ENCODE data around the gene TRDMT1.

The TRDMT1 gene

DNA sequence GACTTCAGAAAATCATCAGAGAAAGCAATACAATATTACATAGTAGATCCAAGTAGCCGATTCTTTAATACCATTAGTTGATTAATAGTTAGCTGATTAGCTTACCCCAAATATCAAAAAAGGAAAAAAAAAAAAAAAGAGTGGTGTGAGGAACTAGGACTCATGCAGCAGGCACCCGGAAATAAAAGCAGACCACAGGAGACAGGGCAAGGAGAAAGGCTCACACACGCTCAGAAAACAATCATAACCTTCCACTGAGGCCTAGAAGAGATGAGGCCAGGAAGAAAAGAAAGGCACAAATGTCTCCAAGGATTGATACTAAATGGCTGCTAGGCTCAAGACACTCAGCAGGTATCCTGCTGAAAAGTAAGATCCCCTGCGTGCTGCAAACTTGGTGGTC, 25.9 kb downstream of the TRDMT1 start:
- Histone ChIP-seq H3K27ac (ENCODE audit: low read depth, low read length, severe bottlenecking) (no peak overlapping the region), H3K4me3 (ENCODE audit: extremely low read depth, insufficient read depth, low read length, poor library complexity, severe bottlenecking) (no peak overlapping the region), H3K36me3 (ENCODE audit: control insufficient read depth, insufficient read depth, low read length) (no peaks in the 10 kb centered on the region), H3K9me3 (ENCODE audit: control insufficient read depth, low read length) (no peaks in the 10 kb centered on the region), H3K4me1 (ENCODE audit: control insufficient read depth, insufficient read depth, low read length, poor library complexity, severe bottlenecking) (peaks cover 8% of the 10 kb centered on the region)
- 61 to 62% methylated on average over 2 to 3 of the region's 4 CpGs for WGBS, 2 experiments (ENCODE audit: insufficient coverage in 2 of 2)

DNA sequence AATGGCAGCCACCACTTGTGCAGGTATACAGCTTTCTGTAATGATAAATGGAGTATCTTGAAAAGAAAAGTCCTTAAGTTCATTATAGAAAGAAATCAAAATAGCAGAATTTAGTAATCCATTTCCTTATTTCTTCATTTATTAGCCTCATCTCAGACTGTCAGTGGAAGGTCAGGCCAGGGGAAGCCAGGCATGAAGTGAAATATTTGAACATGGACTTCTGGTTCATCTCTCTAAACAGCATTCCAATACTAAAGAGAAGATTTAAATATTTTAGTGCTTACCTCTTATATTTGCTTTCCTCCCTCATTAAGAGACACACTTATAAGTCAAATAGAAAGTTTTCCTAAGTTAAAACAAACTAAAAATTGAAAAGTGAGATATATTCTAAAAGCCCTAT, 26.8 kb downstream of the TRDMT1 start:
- no peak overlapping the region for H3K27ac ChIP-seq (ENCODE audit: low read depth, low read length, severe bottlenecking)
- no peaks in the 10 kb centered on the region for H3K9me3 ChIP-seq (ENCODE audit: control insufficient read depth, low read length)
- H3K4me3 ChIP-seq (ENCODE audit: extremely low read depth, insufficient read depth, low read length, poor library complexity, severe bottlenecking): no peak overlapping the region
- peaks cover 9% of the 10 kb centered on the region for H3K4me1 ChIP-seq (ENCODE audit: control insufficient read depth, insufficient read depth, low read length, poor library complexity, severe bottlenecking)
- no peaks in the 10 kb centered on the region for H3K36me3 ChIP-seq (ENCODE audit: control insufficient read depth, insufficient read depth, low read length)

DNA sequence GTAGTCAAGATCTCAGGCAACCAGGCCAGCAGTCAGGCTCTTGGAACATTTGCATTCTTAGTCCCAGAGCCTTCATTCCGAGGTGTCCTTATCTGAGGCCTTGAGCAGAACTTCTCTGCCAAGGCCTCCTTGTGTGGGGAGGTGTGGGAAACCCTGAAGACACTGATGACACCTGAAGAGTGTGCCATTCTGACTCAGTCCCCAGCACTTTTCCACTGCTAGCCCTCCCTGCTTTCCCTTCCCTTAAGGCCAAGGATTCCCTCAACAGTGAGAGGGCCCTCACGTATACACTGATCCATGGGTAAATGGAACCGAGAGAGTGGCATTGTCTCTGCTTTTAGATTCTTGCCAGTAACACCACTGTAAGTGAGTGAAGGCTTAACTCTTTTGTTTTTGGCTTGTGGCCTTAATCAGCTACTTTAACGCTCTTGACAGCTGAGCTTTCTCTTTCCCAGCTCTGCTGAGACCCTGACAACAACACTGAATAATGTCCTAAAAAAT, 30.3 kb downstream of the TRDMT1 start:
- WGBS, 2 experiments (ENCODE audit: insufficient coverage in 2 of 2): 67 to 83% methylated on average over 1 to 3 of the region's 4 CpGs
- H3K4me3 ChIP-seq (ENCODE audit: extremely low read depth, insufficient read depth, low read length, poor library complexity, severe bottlenecking): no peak overlapping the region
- peaks cover 14% of the 10 kb centered on the region for H3K4me1 ChIP-seq (ENCODE audit: control insufficient read depth, insufficient read depth, low read length, poor library complexity, severe bottlenecking)
- H3K9me3 ChIP-seq (ENCODE audit: control insufficient read depth, low read length): no peaks in the 10 kb centered on the region
- H3K36me3 ChIP-seq (ENCODE audit: control insufficient read depth, insufficient read depth, low read length): no peaks in the 10 kb centered on the region
- H3K27ac ChIP-seq (ENCODE audit: low read depth, low read length, severe bottlenecking): peak overlapping the region; percentile 62

DNA sequence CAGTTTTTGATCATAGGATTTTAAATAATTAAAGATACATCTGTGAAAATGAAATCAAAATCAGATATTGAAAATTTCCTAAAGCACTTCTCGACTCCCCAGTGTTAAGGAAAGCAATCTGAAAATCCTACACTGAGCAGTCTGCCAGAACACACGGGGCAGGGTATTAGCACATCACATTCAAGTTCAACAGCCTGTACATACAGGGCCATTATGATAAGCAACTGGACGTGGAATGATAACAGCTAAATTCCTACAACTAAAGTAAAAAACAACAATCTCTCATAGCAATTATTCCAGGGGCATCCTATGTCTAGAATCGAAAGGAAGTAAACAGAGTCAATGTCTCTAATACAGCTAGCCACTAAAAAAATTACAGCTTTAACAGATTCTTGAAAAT, 31.7 kb downstream of the TRDMT1 start:
- 96 to 100% methylated on average over 1 to 2 of the region's 4 CpGs for WGBS, 2 experiments (ENCODE audit: insufficient coverage in 2 of 2)
- Histone ChIP-seq H3K36me3 (ENCODE audit: control insufficient read depth, insufficient read depth, low read length) (no peaks in the 10 kb centered on the region), H3K27ac (ENCODE audit: low read depth, low read length, severe bottlenecking) (no peak overlapping the region), H3K9me3 (ENCODE audit: control insufficient read depth, low read length) (no peaks in the 10 kb centered on the region), H3K4me3 (ENCODE audit: extremely low read depth, insufficient read depth, low read length, poor library complexity, severe bottlenecking) (no peak overlapping the region), H3K4me1 (ENCODE audit: control insufficient read depth, insufficient read depth, low read length, poor library complexity, severe bottlenecking) (peaks cover 6% of the 10 kb centered on the region)

DNA sequence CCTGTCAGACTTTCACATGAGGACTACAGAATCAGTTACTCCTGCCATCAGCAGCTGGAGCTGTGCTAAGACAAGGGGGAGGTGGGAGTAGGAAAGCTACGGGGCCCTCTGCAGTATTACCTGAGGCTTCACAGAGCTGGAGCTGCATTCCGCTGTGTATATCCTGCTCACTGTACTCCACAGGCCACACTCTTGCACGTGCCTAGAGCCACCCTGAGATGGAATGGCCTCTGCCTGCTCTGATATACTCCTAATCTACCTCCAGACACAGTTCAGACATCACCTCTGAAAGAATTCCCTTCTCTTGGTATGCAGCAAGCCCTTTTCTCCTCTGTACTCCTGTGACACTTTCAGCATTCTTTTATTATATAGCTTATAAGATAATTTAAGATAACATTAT, 34.8 kb downstream of the TRDMT1 start:
- WGBS, 2 experiments (ENCODE audit: insufficient coverage in 2 of 2): 79 to 81% methylated on average over 3 of the region's 3 CpGs
- no peaks in the 10 kb centered on the region for H3K36me3 ChIP-seq (ENCODE audit: control insufficient read depth, insufficient read depth, low read length)
- no peak overlapping the region for H3K27ac ChIP-seq (ENCODE audit: low read depth, low read length, severe bottlenecking)
- no peak overlapping the region for H3K4me3 ChIP-seq (ENCODE audit: extremely low read depth, insufficient read depth, low read length, poor library complexity, severe bottlenecking)
- no peaks in the 10 kb centered on the region for H3K9me3 ChIP-seq (ENCODE audit: control insufficient read depth, low read length)
- peaks cover 6% of the 10 kb centered on the region for H3K4me1 ChIP-seq (ENCODE audit: control insufficient read depth, insufficient read depth, low read length, poor library complexity, severe bottlenecking)

DNA sequence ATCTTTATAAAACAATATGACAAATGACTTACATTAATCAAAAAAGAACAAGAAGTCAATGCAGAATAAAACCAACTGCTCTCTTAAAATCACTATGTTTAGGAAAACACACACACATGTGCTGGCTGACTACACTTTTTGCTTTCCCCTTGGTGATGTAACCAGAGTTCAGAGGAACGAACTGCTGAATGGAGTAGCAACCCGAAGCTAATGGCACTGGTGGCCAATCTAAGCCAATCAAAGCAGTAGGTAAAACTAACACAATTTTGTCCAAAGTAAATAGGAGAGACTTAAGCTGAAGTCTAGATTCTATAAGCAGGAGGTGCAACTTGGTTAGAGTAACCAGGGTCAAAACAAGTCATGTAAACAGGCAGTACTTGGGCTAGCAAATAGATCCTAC, 38.6 kb downstream of the TRDMT1 start:
- 90 to 92% methylated on average over 1 to 2 of the region's 2 CpGs for WGBS, 2 experiments (ENCODE audit: insufficient coverage in 2 of 2)
- Histone ChIP-seq H3K9me3 (ENCODE audit: control insufficient read depth, low read length) (no peaks in the 10 kb centered on the region), H3K36me3 (ENCODE audit: control insufficient read depth, insufficient read depth, low read length) (no peaks in the 10 kb centered on the region), H3K4me1 (ENCODE audit: control insufficient read depth, insufficient read depth, low read length, poor library complexity, severe bottlenecking) (no peaks in the 10 kb centered on the region), H3K27ac (ENCODE audit: low read depth, low read length, severe bottlenecking) (no peak overlapping the region), H3K4me3 (ENCODE audit: extremely low read depth, insufficient read depth, low read length, poor library complexity, severe bottlenecking) (no peak overlapping the region)

DNA sequence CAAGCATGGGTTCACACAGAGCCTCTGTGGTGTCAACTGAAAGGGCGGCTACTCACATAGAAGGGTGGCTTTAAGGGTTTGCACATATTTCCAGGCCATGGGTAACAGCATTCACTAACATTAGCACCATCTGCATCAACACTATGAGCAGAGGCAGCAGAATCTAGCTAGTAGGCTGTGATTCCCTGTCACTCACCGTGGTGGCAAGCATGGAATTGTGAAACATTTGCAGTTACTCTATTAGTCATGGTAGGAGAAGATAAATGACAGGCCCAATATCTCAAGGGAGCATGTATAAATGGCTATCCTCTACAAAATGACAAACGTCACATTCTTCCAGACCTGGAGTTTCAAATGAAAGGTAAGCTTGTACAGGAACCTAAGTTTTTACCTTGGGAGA, 39.7 kb downstream of the TRDMT1 start:
- Histone ChIP-seq H3K36me3 (ENCODE audit: control insufficient read depth, insufficient read depth, low read length) (no peaks in the 10 kb centered on the region), H3K4me1 (ENCODE audit: control insufficient read depth, insufficient read depth, low read length, poor library complexity, severe bottlenecking) (no peaks in the 10 kb centered on the region), H3K9me3 (ENCODE audit: control insufficient read depth, low read length) (no peaks in the 10 kb centered on the region), H3K4me3 (ENCODE audit: extremely low read depth, insufficient read depth, low read length, poor library complexity, severe bottlenecking) (no peak overlapping the region), H3K27ac (ENCODE audit: low read depth, low read length, severe bottlenecking) (no peak overlapping the region)
- 100% methylated on average over 1 of the region's 3 CpGs for WGBS, 2 experiments (ENCODE audit: insufficient coverage in 2 of 2)

DNA sequence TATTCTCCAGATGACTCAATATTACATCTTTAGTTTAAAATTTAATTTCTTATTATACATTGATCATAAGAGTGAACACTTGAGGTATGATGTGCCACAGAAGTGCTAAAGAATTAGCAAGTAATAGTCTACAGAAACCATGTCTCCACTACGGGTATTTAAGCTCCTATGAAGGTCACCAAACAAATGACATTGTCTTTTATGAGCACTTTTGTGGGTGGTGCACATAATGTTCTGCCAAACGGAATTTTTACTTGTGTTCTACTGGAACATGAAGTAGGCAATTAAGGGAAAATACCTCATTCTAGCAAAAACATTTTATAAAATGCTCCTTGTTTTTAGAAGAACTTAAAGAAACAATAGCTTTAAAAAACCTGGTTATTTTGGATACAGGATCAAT, 44.4 kb downstream of the TRDMT1 start:
- Histone ChIP-seq H3K27ac (ENCODE audit: low read depth, low read length, severe bottlenecking) (no peak overlapping the region), H3K9me3 (ENCODE audit: control insufficient read depth, low read length) (no peaks in the 10 kb centered on the region), H3K36me3 (ENCODE audit: control insufficient read depth, insufficient read depth, low read length) (no peaks in the 10 kb centered on the region), H3K4me1 (ENCODE audit: control insufficient read depth, insufficient read depth, low read length, poor library complexity, severe bottlenecking) (no peaks in the 10 kb centered on the region), H3K4me3 (ENCODE audit: extremely low read depth, insufficient read depth, low read length, poor library complexity, severe bottlenecking) (no peak overlapping the region)
- 88% methylated on average over 1 of the region's 2 CpGs; no CpG with 5 or more reads in 1 of the 2 experiments for WGBS, 2 experiments (ENCODE audit: insufficient coverage in 2 of 2)

DNA sequence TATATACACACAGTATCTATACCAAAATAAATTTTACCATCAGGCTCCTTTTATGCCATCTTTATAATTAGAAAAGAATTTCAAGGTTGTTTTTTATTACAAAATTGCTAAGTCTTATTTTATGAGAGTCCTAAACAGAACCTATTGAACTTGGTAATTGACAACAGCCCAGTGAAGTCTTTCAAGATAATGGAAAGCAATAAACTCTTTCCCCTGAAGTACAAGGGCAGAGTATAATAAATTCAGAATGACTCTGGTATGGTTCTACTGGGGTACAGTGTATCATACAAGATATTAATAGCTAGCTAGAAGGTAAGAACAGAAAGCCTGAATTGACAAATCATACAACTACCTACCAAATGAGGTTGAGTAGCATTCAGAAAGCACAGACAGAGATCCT, 45.6 kb downstream of the TRDMT1 start:
- H3K36me3 ChIP-seq (ENCODE audit: control insufficient read depth, insufficient read depth, low read length): no peaks in the 10 kb centered on the region
- H3K9me3 ChIP-seq (ENCODE audit: control insufficient read depth, low read length): no peaks in the 10 kb centered on the region
- no peak overlapping the region for H3K4me3 ChIP-seq (ENCODE audit: extremely low read depth, insufficient read depth, low read length, poor library complexity, severe bottlenecking)
- H3K27ac ChIP-seq (ENCODE audit: low read depth, low read length, severe bottlenecking): no peak overlapping the region
- no peaks in the 10 kb centered on the region for H3K4me1 ChIP-seq (ENCODE audit: control insufficient read depth, insufficient read depth, low read length, poor library complexity, severe bottlenecking)

DNA sequence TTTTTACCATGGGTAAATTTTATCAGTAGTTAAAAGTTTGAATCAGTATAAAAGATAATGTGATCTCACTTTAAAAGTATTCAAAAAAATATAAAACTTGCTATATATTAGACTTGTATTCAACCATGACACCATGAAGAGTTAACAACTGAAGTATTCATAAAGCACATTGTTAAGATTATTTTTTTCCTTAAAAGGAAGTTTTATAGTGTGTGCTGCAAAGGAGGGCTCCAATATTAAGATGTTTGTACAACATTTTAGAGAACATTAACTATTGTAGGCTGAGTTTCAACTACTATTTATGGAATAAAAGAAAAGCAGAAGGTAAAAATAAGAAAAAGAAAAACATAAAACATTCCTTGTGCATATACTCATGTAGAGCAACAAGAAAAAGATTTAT, 47.4 kb downstream of the TRDMT1 start:
- Histone ChIP-seq H3K9me3 (ENCODE audit: control insufficient read depth, low read length) (no peaks in the 10 kb centered on the region), H3K36me3 (ENCODE audit: control insufficient read depth, insufficient read depth, low read length) (no peaks in the 10 kb centered on the region), H3K27ac (ENCODE audit: low read depth, low read length, severe bottlenecking) (no peak overlapping the region), H3K4me3 (ENCODE audit: extremely low read depth, insufficient read depth, low read length, poor library complexity, severe bottlenecking) (no peak overlapping the region), H3K4me1 (ENCODE audit: control insufficient read depth, insufficient read depth, low read length, poor library complexity, severe bottlenecking) (no peaks in the 10 kb centered on the region)

DNA sequence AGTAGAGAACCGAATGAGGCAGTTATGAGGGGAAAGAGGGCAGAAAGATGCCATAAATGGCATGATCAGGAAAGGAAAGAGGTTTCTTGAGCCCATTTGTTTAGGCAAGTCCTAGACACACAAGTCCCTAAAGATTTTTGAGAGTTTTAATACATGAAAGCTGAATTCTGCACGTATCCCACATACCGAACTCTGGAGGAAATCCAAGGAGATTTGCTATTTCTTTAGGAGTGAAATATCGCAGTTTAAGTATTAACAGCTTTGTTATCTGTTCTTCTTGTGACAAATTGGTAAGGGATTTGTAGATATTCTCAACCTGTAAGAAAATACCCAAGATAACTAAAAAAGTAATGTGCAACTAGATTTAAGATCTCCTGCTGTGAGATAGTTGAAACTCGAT, 48.2 kb downstream of the TRDMT1 start:
- no peaks in the 10 kb centered on the region for H3K36me3 ChIP-seq (ENCODE audit: control insufficient read depth, insufficient read depth, low read length)
- 83 to 97% methylated on average over 1 to 5 of the region's 5 CpGs for whole genome bisulfite sequencing, 2 experiments (ENCODE audit: insufficient coverage in 2 of 2)
- H3K9me3 ChIP-seq (ENCODE audit: control insufficient read depth, low read length): no peaks in the 10 kb centered on the region
- H3K27ac ChIP-seq (ENCODE audit: low read depth, low read length, severe bottlenecking): no peak overlapping the region
- no peak overlapping the region for H3K4me3 ChIP-seq (ENCODE audit: extremely low read depth, insufficient read depth, low read length, poor library complexity, severe bottlenecking)
- peaks cover under 1% of the 10 kb centered on the region for H3K4me1 ChIP-seq (ENCODE audit: control insufficient read depth, insufficient read depth, low read length, poor library complexity, severe bottlenecking)

DNA sequence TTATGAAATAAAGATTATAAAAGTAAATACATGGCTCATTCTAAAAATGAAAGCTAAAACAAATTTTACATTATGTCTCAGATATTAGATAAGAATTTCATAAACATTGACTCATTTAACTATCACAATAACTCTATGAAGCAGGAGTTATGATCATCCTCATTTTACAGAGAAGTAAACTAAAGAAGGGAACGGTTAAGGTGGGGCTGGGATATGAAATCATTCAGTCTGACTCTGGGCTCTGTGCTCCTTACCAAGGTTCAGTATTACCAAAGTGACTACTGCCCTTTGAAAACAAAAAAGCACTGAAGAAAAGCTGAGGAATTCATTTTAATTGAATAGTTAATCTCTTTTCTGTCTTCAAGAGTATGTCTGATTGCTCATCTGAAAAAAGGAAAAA, 49.8 kb downstream of the TRDMT1 start:
- H3K36me3 ChIP-seq (ENCODE audit: control insufficient read depth, insufficient read depth, low read length): no peaks in the 10 kb centered on the region
- H3K9me3 ChIP-seq (ENCODE audit: control insufficient read depth, low read length): no peaks in the 10 kb centered on the region
- no CpG with 5 or more reads among the region's 1 CpG for WGBS, 2 experiments (ENCODE audit: insufficient coverage in 2 of 2)
- H3K4me1 ChIP-seq (ENCODE audit: control insufficient read depth, insufficient read depth, low read length, poor library complexity, severe bottlenecking): peaks cover 4% of the 10 kb centered on the region
- H3K4me3 ChIP-seq (ENCODE audit: extremely low read depth, insufficient read depth, low read length, poor library complexity, severe bottlenecking): no peak overlapping the region
- no peak overlapping the region for H3K27ac ChIP-seq (ENCODE audit: low read depth, low read length, severe bottlenecking)

Data from mesodermal cell (in vitro differentiated cells).